Effector memory CD8-positive, alpha-beta T cell (primary cell): ENCODE results near the gene ITGA6.
"Not testable (repeated sequence)": the region's sequence is repeated elsewhere in the genome, so short reads cannot be mapped to it uniquely, and the experiment has no call there.

Experiments used
- ATAC-seq: fragments of 150-1000 bp; cut with Tn5 transposase; replicated peaks from 2 replicates; pipeline ENCODE4 v1.10.0; 2021; ENCODE audit warnings: mild to moderate bottlenecking, moderate library complexity
- DNase-seq, 3 experiments: peaks; one replicate each; pipeline ENCODE4 v3.0.0; 2021
- H3K27ac Mint-ChIP-seq, 2 donors: one replicate each; pipeline ENCODE4 v1.8.0; 2022; ENCODE audit warnings: mild to moderate bottlenecking in 2 of 2, mixed read lengths in 2 of 2, moderate library complexity in 2 of 2
- H3K27me3 Mint-ChIP-seq, 2 donors: one replicate each; pipeline ENCODE4 v1.8.0; 2022; ENCODE audit warnings: mixed read lengths in 2 of 2
- H3K36me3 Mint-ChIP-seq: one replicate; pipeline ENCODE4 v1.8.0; 2022; ENCODE audit warnings: mild to moderate bottlenecking, moderate library complexity, mixed read lengths; ENCODE audit not compliant: insufficient read depth
- H3K4me1 Mint-ChIP-seq, 2 donors: one replicate each; pipeline ENCODE4 v1.8.0; 2022; ENCODE audit warnings: low read depth in 2 of 2, mixed read lengths in 2 of 2
- H3K4me3 Mint-ChIP-seq, 2 donors: one replicate each; pipeline ENCODE4 v1.8.0; 2022; ENCODE audit warnings: mild to moderate bottlenecking in 2 of 2, mixed read lengths in 2 of 2, moderate library complexity in 2 of 2
- H3K9me3 Mint-ChIP-seq, 2 donors: one replicate each; pipeline ENCODE4 v1.8.0; 2022; ENCODE audit warnings: mixed read lengths in 2 of 2

The ITGA6 gene

DNA sequence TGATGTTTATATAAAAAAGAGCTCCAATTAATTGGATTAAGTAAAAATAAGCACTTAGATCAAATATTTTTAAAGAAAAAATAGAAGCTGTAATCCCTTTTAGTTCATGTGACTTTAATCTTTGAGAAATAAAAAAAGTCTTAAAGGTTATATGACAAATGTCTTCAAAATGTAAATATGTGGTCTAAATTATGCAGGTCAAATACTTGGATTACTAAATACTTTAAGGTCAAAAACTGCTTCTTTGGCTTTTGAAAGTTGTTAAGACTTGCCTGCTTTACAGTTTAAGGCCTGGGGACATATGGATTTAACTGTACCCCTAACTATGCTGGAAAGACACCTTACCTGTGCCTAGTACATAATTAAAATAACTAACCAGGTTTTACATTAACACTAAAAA is 113.0 kb downstream of the ITGA6 start:
- Mint-ChIP-seq H3K27ac (no peak overlapping the region), H3K9me3 (no peaks in the 10 kb centered on the region), H3K4me1 (no peaks in the 10 kb centered on the region), H3K27me3 (no peaks in the 10 kb centered on the region), H3K36me3 (peaks cover 3% of the 10 kb centered on the region), H3K4me3 (no peak overlapping the region)
- DNase-seq (no peak), ATAC-seq (no peak)

DNA sequence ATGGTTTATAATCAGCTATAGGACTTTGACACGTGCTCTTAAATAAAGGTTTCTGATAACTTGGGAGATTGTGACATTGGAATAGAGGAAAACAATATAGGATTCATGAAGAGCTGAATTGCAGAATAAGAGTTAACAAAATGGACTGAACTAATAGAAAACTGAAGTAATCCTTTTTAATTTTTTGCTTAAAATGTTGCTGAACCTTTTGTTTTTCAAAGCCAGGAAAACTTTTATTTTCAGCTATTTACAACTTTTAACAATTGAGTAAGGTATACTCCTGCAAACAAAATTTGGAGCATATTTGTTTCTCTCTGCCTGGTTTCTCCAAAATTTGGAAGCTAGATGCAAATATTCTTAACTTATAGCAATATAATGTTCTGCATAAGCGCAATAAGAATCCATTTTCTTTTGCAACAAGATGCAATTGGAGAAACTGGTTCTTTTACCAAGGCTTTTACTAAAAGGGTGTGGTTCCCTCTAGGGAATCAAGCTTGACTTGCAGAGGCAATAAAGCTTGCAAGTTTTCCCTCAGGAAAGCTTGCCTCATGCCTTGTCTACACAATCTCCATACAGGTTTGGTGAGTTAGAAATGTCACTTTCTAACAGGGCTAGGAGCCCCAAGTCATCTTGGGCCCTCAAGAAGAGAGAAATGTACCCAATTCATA is 118.2 kb downstream of the ITGA6 start:
- no peaks in the 10 kb centered on the region for H3K27me3 Mint-ChIP-seq
- H3K36me3 Mint-ChIP-seq, result peaks cover 5% of the 10 kb centered on the region
- H3K27ac Mint-ChIP-seq, result no peak overlapping the region
- no peak overlapping the region for H3K4me3 Mint-ChIP-seq
- DNase-seq (no peak), ATAC-seq (no peak)
- peaks cover 0 to 2% of the 10 kb centered on the region in 2 donors for H3K4me1 Mint-ChIP-seq
- H3K9me3 Mint-ChIP-seq, result no peaks in the 10 kb centered on the region

GRCh38 chr2:172549131-172549530 is 121.7 kb downstream of the ITGA6 start:
- Mint-ChIP-seq H3K9me3 (no peaks in the 10 kb centered on the region), H3K27me3 (no peaks in the 10 kb centered on the region), H3K4me3 (no peak overlapping the region), H3K4me1 (peaks cover 0 to 2% of the 10 kb centered on the region in 2 donors), H3K36me3 (peaks cover 2% of the 10 kb centered on the region), H3K27ac (no peak overlapping the region)
- ATAC-seq, result no peak
- no peak for DNase-seq

- not testable (repeated sequence) for ATAC-seq, DNase-seq, H3K36me3 Mint-ChIP-seq, H3K27me3 Mint-ChIP-seq, H3K4me1 Mint-ChIP-seq, H3K4me3 Mint-ChIP-seq, H3K27ac Mint-ChIP-seq, H3K9me3 Mint-ChIP-seq
Measured at GRCh38 chr2:172549802-172550201, 122.4 kb downstream of the ITGA6 start.

- Mint-ChIP-seq H3K4me3 (no peak overlapping the region), H3K27me3 (no peaks in the 10 kb centered on the region), H3K9me3 (no peaks in the 10 kb centered on the region), H3K27ac (no peak overlapping the region), H3K36me3 (peaks cover 2% of the 10 kb centered on the region), H3K4me1 (peaks cover 4 to 8% of the 10 kb centered on the region in 2 donors)
- no peak for ATAC-seq
- no peak for DNase-seq
Measured at GRCh38 chr2:172550419-172550818, 123.0 kb downstream of the ITGA6 start.

DNA sequence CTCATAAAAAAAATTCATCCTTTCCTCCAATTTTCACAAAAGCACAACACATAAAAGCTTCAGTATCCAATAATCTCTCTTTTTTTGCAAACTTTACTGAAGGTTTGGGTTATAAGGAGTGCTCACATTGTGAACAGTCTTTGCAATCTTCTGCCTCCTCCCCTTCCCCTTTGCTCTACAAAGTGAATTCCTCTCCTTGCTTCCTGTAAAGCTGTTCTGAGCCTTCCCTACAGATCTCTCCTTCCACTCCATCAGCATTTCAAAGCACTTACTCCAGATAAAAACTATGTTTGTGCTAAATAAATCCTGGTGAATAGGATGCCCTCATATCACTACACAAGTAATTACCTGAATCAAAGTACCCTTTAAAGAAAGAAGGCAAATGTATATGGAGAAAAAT is 123.9 kb downstream of the ITGA6 start:
- no peak for ATAC-seq
- no peaks in the 10 kb centered on the region for H3K27me3 Mint-ChIP-seq
- H3K27ac Mint-ChIP-seq, result peak overlapping the region in 1 of 2 donors; percentile 50
- no peak overlapping the region for H3K4me3 Mint-ChIP-seq
- H3K4me1 Mint-ChIP-seq, result peaks cover 5 to 10% of the 10 kb centered on the region in 2 donors
- DNase-seq, result no peak
- no peaks in the 10 kb centered on the region for H3K9me3 Mint-ChIP-seq
- H3K36me3 Mint-ChIP-seq, result peaks cover 2% of the 10 kb centered on the region

GRCh38 chr2:172552547-172553291 is 125.3 kb downstream of the ITGA6 start:
- ATAC-seq (no peak), DNase-seq (no peak)
- Mint-ChIP-seq H3K4me3 (no peak overlapping the region), H3K9me3 (no peaks in the 10 kb centered on the region), H3K27ac (no peak overlapping the region), H3K27me3 (no peaks in the 10 kb centered on the region), H3K4me1 (peaks cover 13 to 14% of the 10 kb centered on the region in 2 donors), H3K36me3 (peaks cover 2% of the 10 kb centered on the region)

GRCh38 chr2:172554352-172555271 is 127.2 kb downstream of the ITGA6 start:
- Mint-ChIP-seq H3K4me1 (peaks cover 14 to 23% of the 10 kb centered on the region in 2 donors), H3K9me3 (no peaks in the 10 kb centered on the region), H3K4me3 (peak overlapping the region; percentile 89 to 95), H3K36me3 (no peaks in the 10 kb centered on the region), H3K27me3 (no peaks in the 10 kb centered on the region), H3K27ac (peak overlapping the region in 1 of 2 donors; percentile 86)
- ATAC-seq (no peak), DNase-seq (no peak)

DNA sequence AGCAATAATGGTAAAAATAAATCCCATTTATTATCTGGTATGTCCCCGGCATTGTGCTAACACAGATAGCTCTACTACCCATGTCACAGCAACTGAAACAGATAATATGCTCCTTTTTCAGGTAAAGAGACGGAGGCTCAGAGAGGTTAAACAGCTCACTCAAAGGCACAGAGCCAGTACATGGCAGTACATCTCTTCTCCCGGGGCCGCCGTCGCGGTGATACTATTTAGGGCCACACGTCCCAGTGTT is 127.8 kb downstream of the ITGA6 start:
- peak overlapping the region; percentile 86 to 88 for H3K27ac Mint-ChIP-seq
- ATAC-seq, result peak; percentile 28
- peak overlapping the region; percentile 89 to 95 for H3K4me3 Mint-ChIP-seq
- no peaks in the 10 kb centered on the region for H3K9me3 Mint-ChIP-seq
- H3K4me1 Mint-ChIP-seq, result peaks cover 13 to 23% of the 10 kb centered on the region in 2 donors
- H3K36me3 Mint-ChIP-seq, result no peaks in the 10 kb centered on the region
- no peak for DNase-seq
- H3K27me3 Mint-ChIP-seq, result no peaks in the 10 kb centered on the region
